ENCODE data around the gene CLIC4. TPM values are rescaled to one million over a fixed set of nuclear protein-coding genes. Genes with fewer than 3 reads are reported as not detected.
A peak's percentile ranks its signal among the peaks of the same experiment; 100 is the strongest.

CLIC4 gene
- polyA plus RNA-seq, 3 donors, result 9.7 to 38.1 (median 24.6) TPM

- H3K36me3 ChIP-seq (replicated peaks in 1 of 2; ENCODE audit: control insufficient read depth in 1 of 2, insufficient read depth in 2 of 2, low read length in 2 of 2), result no peaks in the 10 kb centered on the region
- no peak overlapping the region for H3K4me2 ChIP-seq (replicated peaks; ENCODE audit: extremely low read depth, low read length, poor library complexity, severe bottlenecking)
- no peak overlapping the region for H3K4me3 ChIP-seq (replicated peaks in 1 of 3; ENCODE audit: low read depth in 2 of 3, low read length in 3 of 3)
- peaks cover 18% of the 10 kb centered on the region for H3K4me1 Mint-ChIP-seq
- H3K36me3 Mint-ChIP-seq, result peaks cover 3 to 15% of the 10 kb centered on the region in 2 donors
- H3K9me3 ChIP-seq (replicated peaks in 1 of 2; ENCODE audit: control insufficient read depth in 1 of 2, insufficient read depth in 1 of 2, low read length in 2 of 2), result no peaks in the 10 kb centered on the region
- no peak overlapping the region for H3K27ac ChIP-seq (ENCODE audit: low read depth in 1 of 2, low read length in 2 of 2)
- H3K9ac ChIP-seq (ENCODE audit: insufficient read depth, low read length, poor library complexity, severe bottlenecking), result no peak overlapping the region
- H3K79me2 ChIP-seq (ENCODE audit: insufficient read depth, low read length), result peaks cover 54% of the 10 kb centered on the region
- H3K27me3 Mint-ChIP-seq (ENCODE audit: low read depth in 3 of 3), result no peaks in the 10 kb centered on the region
- DNase-seq, result no peak
- no peaks in the 10 kb centered on the region for H3K9me3 Mint-ChIP-seq
- no peak overlapping the region for H3K27ac Mint-ChIP-seq
- no peak overlapping the region for H3K4me3 Mint-ChIP-seq
- no peaks in the 10 kb centered on the region for H3K27me3 ChIP-seq (ENCODE audit: control insufficient read depth in 2 of 2, insufficient read depth in 2 of 2, low read length in 2 of 2)
- no peak for TF ChIP-seq CTCF (IDR thresholded peaks at IDR 0.05)
- no peak overlapping the region for H2AFZ ChIP-seq (ENCODE audit: insufficient read depth, low read depth, low read length, poor library complexity, severe bottlenecking)
- H4K20me1 ChIP-seq (ENCODE audit: insufficient read depth, low read length), result peaks cover 19% of the 10 kb centered on the region
- intact Hi-C loops (cut with micrococcal nuclease), result no loop called here
- H3K4me1 ChIP-seq (ENCODE audit: control insufficient read depth in 1 of 2, insufficient read depth in 2 of 2, low read length in 2 of 2), result peaks cover 13 to 21% of the 10 kb centered on the region in 2 donors
Observed at GRCh38 chr1:24771574-24771973, 26.3 kb downstream of the CLIC4 start.

- peak overlapping the region in 1 of 7 donors; percentile 48 for H3K27ac Mint-ChIP-seq
- Histone ChIP-seq H3K27me3 (ENCODE audit: control insufficient read depth in 2 of 2, insufficient read depth in 2 of 2, low read length in 2 of 2) (no peaks in the 10 kb centered on the region), H3K27ac (ENCODE audit: low read depth in 1 of 2, low read length in 2 of 2) (no peak overlapping the region), H3K4me1 (ENCODE audit: control insufficient read depth in 1 of 2, insufficient read depth in 2 of 2, low read length in 2 of 2) (peaks cover 13 to 21% of the 10 kb centered on the region in 2 donors), H3K36me3 (replicated peaks in 1 of 2; ENCODE audit: control insufficient read depth in 1 of 2, insufficient read depth in 2 of 2, low read length in 2 of 2) (no peaks in the 10 kb centered on the region), H3K4me2 (replicated peaks; ENCODE audit: extremely low read depth, low read length, poor library complexity, severe bottlenecking) (no peak overlapping the region), H3K79me2 (ENCODE audit: insufficient read depth, low read length) (peaks cover 67% of the 10 kb centered on the region), H2AFZ (ENCODE audit: insufficient read depth, low read depth, low read length, poor library complexity, severe bottlenecking) (no peak overlapping the region), H3K4me3 (replicated peaks in 1 of 3; ENCODE audit: low read depth in 2 of 3, low read length in 3 of 3) (no peak overlapping the region), H3K9ac (ENCODE audit: insufficient read depth, low read length, poor library complexity, severe bottlenecking) (no peak overlapping the region), H3K9me3 (replicated peaks in 1 of 2; ENCODE audit: control insufficient read depth in 1 of 2, insufficient read depth in 1 of 2, low read length in 2 of 2) (no peaks in the 10 kb centered on the region), H4K20me1 (ENCODE audit: insufficient read depth, low read length) (peaks cover 26% of the 10 kb centered on the region)
- H3K4me3 Mint-ChIP-seq, result no peak overlapping the region
- H3K27me3 Mint-ChIP-seq (ENCODE audit: low read depth in 3 of 3), result no peaks in the 10 kb centered on the region
- DNase-seq, result no peak
- no peak for TF ChIP-seq CTCF (IDR thresholded peaks at IDR 0.05)
- intact Hi-C loops (cut with micrococcal nuclease), result no loop called here
- H3K9me3 Mint-ChIP-seq, result no peaks in the 10 kb centered on the region
- H3K4me1 Mint-ChIP-seq, result peaks cover 18% of the 10 kb centered on the region
- peaks cover 2 to 15% of the 10 kb centered on the region in 2 donors for H3K36me3 Mint-ChIP-seq
Observed at GRCh38 chr1:24773618-24774017, 28.4 kb downstream of the CLIC4 start.
